SKM-1 (cell line): ENCODE measurements around the gene HTR7.
"Not testable (repeated sequence)": the region's sequence is repeated elsewhere in the genome, so short reads cannot be mapped to it uniquely, and the experiment has no call there.

Source experiments
- DNase-seq: peaks from one replicate; lab custom pipeline; 2025; ENCODE audit not compliant: unreplicated experiment; lab: John Stamatoyannopoulos, UW

Gene HTR7

GRCh38 chr10:90857635-90858460, at the start of gene HTR7:
HTR7 (minus strand) TSS chr10:90858039; CDS start chr10:90857671, 368 bp downstream.
- no peak for DNase-seq

GRCh38 chr10:90906596-90906995, 48.8 kb upstream of the HTR7 start:
- no peak for DNase-seq

GRCh38 chr10:90905925-90906324, 48.1 kb upstream of the HTR7 start:
- no peak for DNase-seq

GRCh38 chr10:90896916-90897315, 39.1 kb upstream of the HTR7 start:
- DNase-seq, result not testable (repeated sequence)

GRCh38 chr10:90893190-90893589, 35.4 kb upstream of the HTR7 start:
- no peak for DNase-seq

- DNase-seq, result no peak
Observed at GRCh38 chr10:90890347-90890746, 32.5 kb upstream of the HTR7 start.

GRCh38 chr10:90889636-90890035, 31.8 kb upstream of the HTR7 start:
- no peak for DNase-seq

- no peak for DNase-seq
Observed at GRCh38 chr10:90888387-90888786, 30.5 kb upstream of the HTR7 start.

GRCh38 chr10:90887555-90887954, 29.7 kb upstream of the HTR7 start:
- DNase-seq, result no peak

- DNase-seq, result no peak
Observed at GRCh38 chr10:90885176-90885575, 27.3 kb upstream of the HTR7 start.

- DNase-seq, result no peak
Observed at GRCh38 chr10:90884431-90884830, 26.6 kb upstream of the HTR7 start.

- peak; percentile 15 for DNase-seq
Observed at GRCh38 chr10:90880059-90880719, 22.4 kb upstream of the HTR7 start.

- DNase-seq, result no peak
Observed at GRCh38 chr10:90879062-90879461, 21.2 kb upstream of the HTR7 start.

- no peak for DNase-seq
Observed at GRCh38 chr10:90872648-90873020, 14.8 kb upstream of the HTR7 start.

- DNase-seq, result peak; percentile 38
Observed at GRCh38 chr10:90871766-90872647, 14.2 kb upstream of the HTR7 start, which contains the start of gene RPP30. RPP30 (plus strand) TSS chr10:90871974; CDS start chr10:90871987, 13 bp downstream.

GRCh38 chr10:90871279-90871765, 13.5 kb upstream of the HTR7 start:
- DNase-seq, result no peak

- no peak for DNase-seq
Observed at GRCh38 chr10:90866050-90866598, 8.3 kb upstream of the HTR7 start.

- DNase-seq, result no peak
Observed at GRCh38 chr10:90865401-90865800, 7.6 kb upstream of the HTR7 start.

GRCh38 chr10:90862908-90863514, 5.2 kb upstream of the HTR7 start:
- peak; percentile 46 for DNase-seq

- no peak for DNase-seq
Observed at GRCh38 chr10:90860790-90861189, 3.0 kb upstream of the HTR7 start.
